Measurements from ENCODE around the gene ADGRL2. TPM values are rescaled to one million over a fixed set of nuclear protein-coding genes. Genes with fewer than 3 reads are reported as not detected.

The ADGRL2 gene
- total and polyA plus RNA-seq, 9 of the 15 experiments (the other 6 are each of a cell fraction or from before 2014, with no cell fraction given) = 0.03 to 0.15 (median 0.13) TPM; not detected in 6

DNA sequence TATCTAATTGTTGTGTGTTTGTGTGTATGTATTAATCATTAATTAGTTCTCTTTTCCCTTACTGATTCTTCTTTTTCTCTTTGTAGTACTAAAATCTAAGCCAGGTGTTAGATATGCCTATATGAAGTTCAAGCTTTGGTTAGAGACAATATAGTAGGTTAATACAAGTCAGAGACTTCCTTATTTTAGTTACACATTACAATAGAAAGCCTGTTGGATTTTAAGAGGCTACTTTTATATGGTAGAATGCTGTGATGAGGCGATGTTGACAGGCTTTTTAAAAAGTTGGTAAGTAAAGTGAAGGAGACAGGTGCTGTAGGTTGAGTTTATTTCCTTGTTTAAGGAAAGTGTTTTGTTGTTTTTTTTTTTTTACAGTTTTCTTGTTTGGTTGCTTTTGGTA, 45.9 kb downstream of the ADGRL2 start (continued):
- no peak for TF ChIP-seq E2F4 (CRISPR knock-in tag; IDR thresholded peaks at IDR 0.05; ENCODE audit: low read depth)

DNA sequence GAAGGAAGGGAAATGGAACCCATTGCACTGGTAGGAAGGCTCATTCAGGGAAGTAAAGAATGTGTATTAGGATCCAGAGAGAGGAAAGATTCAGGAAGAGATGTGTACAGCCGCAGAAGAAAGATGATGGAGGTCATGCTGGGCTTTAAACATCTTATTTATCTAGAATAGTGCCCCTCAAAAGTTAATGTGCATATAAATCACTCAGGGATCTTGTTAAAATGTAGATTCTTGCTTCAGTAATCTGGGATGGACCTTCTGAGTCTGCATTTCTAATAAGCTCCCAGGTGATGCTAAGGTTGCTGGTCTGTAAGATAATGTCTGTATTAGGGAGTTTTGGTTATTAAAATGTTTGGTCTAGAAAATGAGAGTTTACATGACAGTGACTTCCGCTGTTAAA, 46.3 kb downstream of the ADGRL2 start:
- Histone ChIP-seq H3K27ac (ENCODE audit: extremely low read depth, low read depth, low read length) (no peak overlapping the region), H3K36me3 (ENCODE audit: control insufficient read depth, insufficient read depth, low read length) (no peaks in the 10 kb centered on the region), H3K9me3 (replicated peaks; ENCODE audit: control insufficient read depth, insufficient read depth, low read depth, low read length) (no peaks in the 10 kb centered on the region), H3K4me1 (replicated peaks in 1 of 2; ENCODE audit: control insufficient read depth in 2 of 2, insufficient read depth in 2 of 2, low read length in 2 of 2) (no peaks in the 10 kb centered on the region), H3K4me2 (ENCODE audit: insufficient read depth, low read length) (no peak overlapping the region), H3K27me3 (ENCODE audit: control insufficient read depth in 2 of 2, insufficient read depth in 2 of 2, low read length in 2 of 2) (no peaks in the 10 kb centered on the region), H3K4me3 (no peak overlapping the region), H2AFZ (ENCODE audit: low read depth, low read length) (no peak overlapping the region), H3K9ac (ENCODE audit: insufficient read depth in 1 of 2, low read depth in 2 of 2, low read length in 2 of 2) (no peak overlapping the region), H3K79me2 (ENCODE audit: control insufficient read depth, insufficient read depth, low read length) (no peaks in the 10 kb centered on the region), H4K20me1 (replicated peaks; ENCODE audit: control insufficient read depth, insufficient read depth, low read length) (no peaks in the 10 kb centered on the region), H3K9me1 (ENCODE audit: control insufficient read depth, insufficient read depth, low read length) (no peaks in the 10 kb centered on the region)
- BruUV-seq (replicated peaks) = no TSS peak
- ATAC-seq (no peak), FAIRE-seq (no peak), DNase-seq (ENCODE audit: extremely low read depth in 1 of 4, low spot score in 3 of 4) (no peak)
- CTCF ChIA-PET (ENCODE audit: low intra/inter-chr PET ratio) = no interaction called here
- intact Hi-C loops (cut with micrococcal nuclease) (no loop called here), in situ Hi-C loops (cut with MboI) (no loop called here)
- TF ChIP-seq MTF1 (CRISPR knock-in tag; IDR thresholded peaks at IDR 0.05; ENCODE audit: borderline replicate concordance) = no peak
- TF ChIP-seq SMARCA5 (IDR thresholded peaks at IDR 0.05) = no peak
- no peak for TF ChIP-seq SMARCA4 (IDR thresholded peaks at IDR 0.05)
- TF ChIP-seq ZSCAN29 (IDR thresholded peaks at IDR 0.05) = no peak
- TF ChIP-seq RBBP5 (IDR thresholded peaks at IDR 0.05; ENCODE audit: borderline replicate concordance, insufficient read depth, low read length, poor library complexity, severe bottlenecking) = no peak
- TF ChIP-seq ZNF133 (CRISPR knock-in tag; IDR thresholded peaks at IDR 0.05) = no peak
- no peak for TF ChIP-seq PHF8 (IDR thresholded peaks at IDR 0.05; ENCODE audit: borderline replicate concordance, low read length)
- TF ChIP-seq NFATC3 (IDR thresholded peaks at IDR 0.05) = no peak
- TF ChIP-seq ZNF717 (CRISPR knock-in tag; IDR thresholded peaks at IDR 0.05) = no peak
- no peak for TF ChIP-seq HLTF (IDR thresholded peaks at IDR 0.05)
- TF ChIP-seq SMC3 (conservative IDR thresholded peaks at IDR 0.05; ENCODE audit: insufficient read depth, low read depth, low read length) = no peak
- TF ChIP-seq CREBBP (IDR thresholded peaks at IDR 0.05; ENCODE audit: low read depth, low read length) = no peak
- no peak for TF ChIP-seq KLF1 (tag; IDR thresholded peaks at IDR 0.05)
- TF ChIP-seq MED1 (CRISPR knock-in tag; IDR thresholded peaks at IDR 0.05; ENCODE audit: borderline replicate concordance) = no peak
- no peak for TF ChIP-seq TGIF2 (CRISPR knock-in tag; IDR thresholded peaks at IDR 0.05)
- TF ChIP-seq, protein P1, sequence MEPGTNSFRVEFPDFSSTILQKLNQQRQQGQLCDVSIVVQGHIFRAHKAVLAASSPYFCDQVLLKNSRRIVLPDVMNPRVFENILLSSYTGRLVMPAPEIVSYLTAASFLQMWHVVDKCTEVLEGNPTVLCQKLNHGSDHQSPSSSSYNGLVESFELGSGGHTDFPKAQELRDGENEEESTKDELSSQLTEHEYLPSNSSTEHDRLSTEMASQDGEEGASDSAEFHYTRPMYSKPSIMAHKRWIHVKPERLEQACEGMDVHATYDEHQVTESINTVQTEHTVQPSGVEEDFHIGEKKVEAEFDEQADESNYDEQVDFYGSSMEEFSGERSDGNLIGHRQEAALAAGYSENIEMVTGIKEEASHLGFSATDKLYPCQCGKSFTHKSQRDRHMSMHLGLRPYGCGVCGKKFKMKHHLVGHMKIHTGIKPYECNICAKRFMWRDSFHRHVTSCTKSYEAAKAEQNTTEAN (CRISPR knock-in tag; IDR thresholded peaks at IDR 0.05) = no peak
- no peak for TF ChIP-seq NCOA4 (IDR thresholded peaks at IDR 0.05; ENCODE audit: partially characterized antibody)
- TF ChIP-seq MCM5 (IDR thresholded peaks at IDR 0.05; ENCODE audit: low read depth) = no peak
- WGBS (ENCODE audit: insufficient coverage, low coverage, missing lambda C conversion rate) = 0% methylated on average over 2 of the region's 2 CpGs
- POLR2A ChIA-PET = no interaction called here
